ENCODE data around the gene APBB2.

Gene APBB2

DNA sequence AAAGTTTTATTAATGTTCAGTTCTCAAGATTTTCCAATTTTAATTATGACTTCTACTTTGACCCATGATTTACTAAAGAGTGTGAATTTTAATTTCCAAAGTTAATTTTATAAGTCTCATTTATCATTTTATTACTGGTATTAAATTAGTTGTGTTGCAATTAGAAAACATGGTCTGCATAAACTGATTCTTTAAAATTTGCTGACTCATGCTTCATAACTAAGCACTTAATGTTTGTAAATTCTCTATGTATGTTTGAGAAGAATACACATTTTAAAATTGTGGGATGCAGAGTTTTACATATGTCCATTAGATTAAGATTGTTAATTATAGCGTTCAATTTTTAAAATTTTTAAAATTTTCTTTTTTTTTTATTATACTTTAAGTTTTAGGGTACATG, 22.2 kb upstream of the APBB2 start:
- DNase-seq (ENCODE audit: low read depth) = no peak
- TF ChIP-seq POLR2A (IDR thresholded peaks at IDR 0.05; ENCODE audit: extremely low read depth, insufficient read length) = no peak
- TF ChIP-seq, protein P1, sequence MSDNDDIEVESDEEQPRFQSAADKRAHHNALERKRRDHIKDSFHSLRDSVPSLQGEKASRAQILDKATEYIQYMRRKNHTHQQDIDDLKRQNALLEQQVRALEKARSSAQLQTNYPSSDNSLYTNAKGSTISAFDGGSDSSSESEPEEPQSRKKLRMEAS (IDR thresholded peaks at IDR 0.05; ENCODE audit: low read depth, low read length) = no peak
- TF ChIP-seq, protein P2, sequence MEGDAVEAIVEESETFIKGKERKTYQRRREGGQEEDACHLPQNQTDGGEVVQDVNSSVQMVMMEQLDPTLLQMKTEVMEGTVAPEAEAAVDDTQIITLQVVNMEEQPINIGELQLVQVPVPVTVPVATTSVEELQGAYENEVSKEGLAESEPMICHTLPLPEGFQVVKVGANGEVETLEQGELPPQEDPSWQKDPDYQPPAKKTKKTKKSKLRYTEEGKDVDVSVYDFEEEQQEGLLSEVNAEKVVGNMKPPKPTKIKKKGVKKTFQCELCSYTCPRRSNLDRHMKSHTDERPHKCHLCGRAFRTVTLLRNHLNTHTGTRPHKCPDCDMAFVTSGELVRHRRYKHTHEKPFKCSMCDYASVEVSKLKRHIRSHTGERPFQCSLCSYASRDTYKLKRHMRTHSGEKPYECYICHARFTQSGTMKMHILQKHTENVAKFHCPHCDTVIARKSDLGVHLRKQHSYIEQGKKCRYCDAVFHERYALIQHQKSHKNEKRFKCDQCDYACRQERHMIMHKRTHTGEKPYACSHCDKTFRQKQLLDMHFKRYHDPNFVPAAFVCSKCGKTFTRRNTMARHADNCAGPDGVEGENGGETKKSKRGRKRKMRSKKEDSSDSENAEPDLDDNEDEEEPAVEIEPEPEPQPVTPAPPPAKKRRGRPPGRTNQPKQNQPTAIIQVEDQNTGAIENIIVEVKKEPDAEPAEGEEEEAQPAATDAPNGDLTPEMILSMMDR (IDR thresholded peaks at IDR 0.05; ENCODE audit: low read depth, low read length) = no peak
- no peak for TF ChIP-seq MYC (IDR thresholded peaks at IDR 0.05; ENCODE audit: low read depth, low read length)
- no peak overlapping the region for H3K4me3 ChIP-seq (ENCODE audit: low read depth, low read length)

DNA sequence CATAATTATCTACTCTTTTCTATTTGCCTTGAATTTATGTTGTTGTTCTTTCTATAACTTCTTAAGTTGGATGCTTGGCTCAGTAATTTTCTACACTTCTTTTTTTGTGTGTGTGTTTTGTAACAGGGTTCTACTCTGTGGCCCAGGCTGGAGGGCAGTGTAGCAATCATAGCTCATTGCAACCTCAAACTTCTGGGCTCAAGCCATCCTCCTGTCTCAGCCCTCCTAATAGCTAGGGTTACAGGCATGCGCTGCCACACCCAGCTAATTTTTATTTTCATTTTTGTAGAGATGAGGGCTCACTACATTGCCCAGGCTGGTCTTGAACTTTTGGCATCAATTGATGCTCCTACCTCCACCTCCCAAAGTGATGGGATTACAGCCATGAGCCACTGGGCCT, 21.7 kb upstream of the APBB2 start:
- TF ChIP-seq POLR2A (IDR thresholded peaks at IDR 0.05; ENCODE audit: extremely low read depth, insufficient read length) (no peak), MYC (IDR thresholded peaks at IDR 0.05; ENCODE audit: low read depth, low read length) (no peak)
- TF ChIP-seq, protein P2 (IDR thresholded peaks at IDR 0.05; ENCODE audit: low read depth, low read length) = no peak
- TF ChIP-seq, protein P1 (IDR thresholded peaks at IDR 0.05; ENCODE audit: low read depth, low read length) = no peak
- DNase-seq (ENCODE audit: low read depth) = no peak
- no peak overlapping the region for H3K4me3 ChIP-seq (ENCODE audit: low read depth, low read length)

DNA sequence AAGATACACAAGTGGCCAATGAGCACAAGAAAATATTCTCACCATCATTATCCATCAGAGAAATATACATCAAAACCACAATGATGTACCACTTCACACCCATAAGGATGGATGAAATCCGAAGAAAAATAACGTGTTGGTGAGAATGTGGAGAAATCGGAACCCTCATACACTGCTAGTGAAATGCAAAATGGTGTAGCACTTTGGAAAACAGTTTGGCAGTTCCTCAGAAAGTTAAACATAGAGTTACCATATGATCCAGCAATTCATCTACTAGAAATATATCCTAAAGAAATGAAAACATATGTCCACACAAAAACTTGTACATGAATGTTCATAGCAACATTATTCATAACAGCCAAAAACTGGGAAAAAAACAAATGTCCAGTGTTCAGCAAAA, 18.5 kb upstream of the APBB2 start:
- DNase-seq (ENCODE audit: low read depth) = no peak
- no peak overlapping the region for H3K4me3 ChIP-seq (ENCODE audit: low read depth, low read length)
- TF ChIP-seq POLR2A (IDR thresholded peaks at IDR 0.05; ENCODE audit: extremely low read depth, insufficient read length) = no peak

DNA sequence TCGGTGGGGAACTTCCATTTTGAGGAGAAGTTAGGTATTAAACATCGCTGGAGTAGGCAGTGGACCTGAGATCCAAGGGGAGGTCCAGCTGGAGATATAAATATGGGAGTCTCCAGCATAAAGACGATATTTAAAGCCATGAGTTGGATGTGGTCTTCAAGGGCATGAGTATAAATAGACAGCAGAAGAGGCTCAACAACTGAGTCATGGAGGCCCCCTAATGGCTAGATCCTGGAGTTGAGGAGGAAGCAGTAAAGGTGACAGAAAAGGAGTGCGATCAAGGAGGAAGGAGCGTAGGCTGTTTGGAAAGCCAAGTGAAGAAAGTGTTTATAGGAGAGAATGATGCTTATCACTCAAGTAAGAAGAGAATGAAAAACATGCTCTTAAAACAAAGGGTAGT, 18.1 kb upstream of the APBB2 start:
- TF ChIP-seq, protein P2 (IDR thresholded peaks at IDR 0.05; ENCODE audit: low read depth, low read length) = peak; percentile 30
- no peak for TF ChIP-seq POLR2A (IDR thresholded peaks at IDR 0.05; ENCODE audit: extremely low read depth, insufficient read length)
- TF ChIP-seq MYC (IDR thresholded peaks at IDR 0.05; ENCODE audit: low read depth, low read length) = no peak
- no peak overlapping the region for H3K4me3 ChIP-seq (ENCODE audit: low read depth, low read length)
- peak; percentile 35 for DNase-seq (ENCODE audit: low read depth)

DNA sequence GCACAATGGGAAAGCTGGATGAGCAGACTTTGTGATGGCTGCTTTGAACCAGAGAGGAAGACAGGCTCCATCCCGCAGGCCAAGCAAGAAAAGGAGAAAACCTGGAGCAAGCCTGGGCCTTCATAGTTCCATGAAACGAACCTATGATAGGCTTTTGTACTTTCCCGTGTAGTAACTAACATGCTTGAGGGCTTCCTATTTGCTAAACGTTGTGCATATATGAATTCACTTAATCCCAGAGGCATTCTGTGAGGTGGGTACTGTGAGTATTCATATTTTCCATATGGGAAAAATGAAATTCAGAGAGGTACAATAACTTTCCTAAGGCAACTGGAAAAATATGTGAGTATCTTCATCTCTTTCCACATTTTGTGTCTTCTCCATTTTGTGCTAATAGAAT, 13.6 kb upstream of the APBB2 start:
- TF ChIP-seq MYC (IDR thresholded peaks at IDR 0.05; ENCODE audit: low read depth, low read length) = no peak
- TF ChIP-seq POLR2A (IDR thresholded peaks at IDR 0.05; ENCODE audit: extremely low read depth, insufficient read length) = no peak
- TF ChIP-seq, protein P1 (IDR thresholded peaks at IDR 0.05; ENCODE audit: low read depth, low read length) = no peak
- TF ChIP-seq, protein P2 (IDR thresholded peaks at IDR 0.05; ENCODE audit: low read depth, low read length) = no peak
- no peak for DNase-seq (ENCODE audit: low read depth)
- H3K4me3 ChIP-seq (ENCODE audit: low read depth, low read length) = no peak overlapping the region

DNA sequence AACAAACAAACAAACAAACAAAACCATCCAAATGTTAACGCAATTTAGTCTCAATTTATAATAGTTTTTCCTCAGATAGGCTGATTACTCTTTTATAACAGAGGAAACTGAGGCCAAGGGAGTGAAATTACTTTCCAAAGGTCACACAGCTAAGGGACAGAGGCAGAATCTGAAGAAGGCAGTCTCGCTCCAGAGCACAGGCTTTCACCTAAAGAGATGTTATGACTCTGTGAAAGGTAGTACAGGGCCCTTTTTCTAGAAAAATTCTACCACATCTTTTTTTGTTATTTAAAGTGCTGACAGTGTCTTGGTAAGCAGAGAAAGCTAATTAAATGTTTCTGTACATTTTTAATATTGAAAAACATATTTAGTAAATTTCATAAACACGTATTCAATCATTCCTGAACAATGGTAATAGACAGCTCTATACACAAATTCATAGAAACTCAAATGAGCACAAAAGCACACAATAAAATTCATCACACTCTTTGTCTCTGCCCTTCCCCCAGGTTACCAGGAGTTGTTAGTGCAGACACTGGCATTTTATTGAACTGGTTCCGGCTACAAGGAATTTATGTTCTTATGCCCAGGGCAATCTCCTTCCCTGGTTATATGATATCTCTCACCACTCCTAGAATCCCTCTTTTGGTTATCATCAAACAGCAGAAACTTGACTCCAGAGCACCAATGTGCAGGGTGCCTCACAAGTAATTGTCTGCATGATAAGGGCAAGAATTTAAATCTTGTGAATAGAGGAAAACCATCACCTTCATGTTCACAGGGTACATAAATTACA, 7.7 kb upstream of the APBB2 start:
- H3K4me3 ChIP-seq (ENCODE audit: low read depth, low read length) = no peak overlapping the region
- TF ChIP-seq POLR2A (IDR thresholded peaks at IDR 0.05; ENCODE audit: extremely low read depth, insufficient read length) (no peak), MYC (IDR thresholded peaks at IDR 0.05; ENCODE audit: low read depth, low read length) (no peak)
- TF ChIP-seq, protein P2 (IDR thresholded peaks at IDR 0.05; ENCODE audit: low read depth, low read length) = no peak
- TF ChIP-seq, protein P1 (IDR thresholded peaks at IDR 0.05; ENCODE audit: low read depth, low read length) = no peak
- DNase-seq (ENCODE audit: low read depth) = no peak

Data from NB4 (cell line).